Astrocyte (in vitro differentiated cells and primary cell): ENCODE data around the gene RUFY1. TPM values are rescaled to one million over a fixed set of nuclear protein-coding genes. Genes with fewer than 3 reads are reported as not detected.

Experiments used
- DNase-seq: peaks from one replicate; pipeline ENCODE4 v3.0.0-alpha.2; 2010; ENCODE audit warnings: low read depth
- FAIRE-seq: peaks from 2 replicates; lab custom pipeline; 2011; peaks lifted over from hg19 to GRCh38; lab: Jason Lieb, UNC
- H2AFZ ChIP-seq: 2 replicates; pipeline ENCODE4 v1.6.0; 2012; ENCODE audit warnings: low read depth, low read length, inconsistent platforms
- H3K27ac ChIP-seq: 2 replicates; pipeline ENCODE4 v1.5.1; 2011; ENCODE audit warnings: low read depth, low read length, inconsistent platforms
- H3K27me3 ChIP-seq: 2 replicates; pipeline ENCODE4 v1.6.0; 2011; ENCODE audit warnings: low read length, inconsistent platforms; ENCODE audit not compliant: insufficient read depth
- H3K36me3 ChIP-seq: 2 replicates; pipeline ENCODE4 v1.5.1; 2011; ENCODE audit warnings: low read length, inconsistent platforms; ENCODE audit not compliant: insufficient read depth
- H3K4me1 ChIP-seq: 2 replicates; pipeline ENCODE4 v1.5.1; 2011; ENCODE audit warnings: low read length, inconsistent platforms; ENCODE audit not compliant: insufficient read depth
- H3K4me2 ChIP-seq: 2 replicates; pipeline ENCODE4 v1.6.0; 2012; ENCODE audit warnings: low read length, inconsistent platforms
- H3K4me3 ChIP-seq: 2 replicates; pipeline ENCODE4 v1.5.1; 2011; ENCODE audit warnings: low read depth, mild to moderate bottlenecking, low read length, inconsistent platforms; ENCODE audit not compliant: insufficient read depth
- H3K79me2 ChIP-seq: 2 replicates; pipeline ENCODE4 v1.6.0; 2012; ENCODE audit warnings: mild to moderate bottlenecking, low read length, inconsistent platforms; ENCODE audit not compliant: insufficient read depth
- H3K9ac ChIP-seq: 2 replicates; pipeline ENCODE4 v1.6.0; 2012; ENCODE audit warnings: mild to moderate bottlenecking, low read length, inconsistent platforms
- H3K9me3 ChIP-seq: 2 replicates; pipeline ENCODE4 v1.5.1; 2012; ENCODE audit warnings: low read depth, mild to moderate bottlenecking, low read length, inconsistent platforms; ENCODE audit not compliant: insufficient read depth
- H4K20me1 ChIP-seq: 2 replicates; pipeline ENCODE4 v1.6.0; 2012; ENCODE audit warnings: low read length, inconsistent platforms; ENCODE audit not compliant: insufficient read depth
- H3K27ac Mint-ChIP-seq: one replicate; pipeline ENCODE4 v1.8.0; 2021; ENCODE audit warnings: mild to moderate bottlenecking, mixed read lengths; ENCODE audit not compliant: unreplicated experiment
- H3K27me3 Mint-ChIP-seq: one replicate; pipeline ENCODE4 v1.8.0; 2021; ENCODE audit warnings: low read depth, mixed read lengths; ENCODE audit not compliant: unreplicated experiment
- H3K36me3 Mint-ChIP-seq: one replicate; pipeline ENCODE4 v1.8.0; 2021; ENCODE audit warnings: low read depth, mixed read lengths; ENCODE audit not compliant: unreplicated experiment
- H3K4me1 Mint-ChIP-seq: one replicate; pipeline ENCODE4 v1.8.0; 2021; ENCODE audit warnings: low read depth, mixed read lengths; ENCODE audit not compliant: unreplicated experiment
- H3K4me3 Mint-ChIP-seq: one replicate; pipeline ENCODE4 v1.8.0; 2021; ENCODE audit warnings: mild to moderate bottlenecking, moderate library complexity, mixed read lengths; ENCODE audit not compliant: unreplicated experiment
- H3K9me3 Mint-ChIP-seq: one replicate; pipeline ENCODE4 v1.8.0; 2021; ENCODE audit warnings: mild to moderate bottlenecking, mixed read lengths; ENCODE audit not compliant: unreplicated experiment
- EZH2 ChIP-seq: IDR thresholded peaks from 2 replicates; pipeline ENCODE4 v1.6.1; 2012; ENCODE audit warnings: mild to moderate bottlenecking, low read length, inconsistent platforms; ENCODE audit not compliant: insufficient read depth
- total RNA-seq: library from RNA; stranded (reverse); gene quantifications from 2 replicates; pipeline ENCODE4 v1.2.1, GENCODE V29; 2021
- TF ChIP-seq, protein P1 (sequence below): IDR thresholded peaks from 2 replicates; pipeline ENCODE4 v1.5.1; 2011; ENCODE audit warnings: low read depth, mild to moderate bottlenecking, inconsistent platforms, low read length, moderate library complexity; ENCODE audit not compliant: insufficient read depth

The RUFY1 gene
- total RNA-seq, 1 donor from 2014 or later, result 34.1 TPM

DNA sequence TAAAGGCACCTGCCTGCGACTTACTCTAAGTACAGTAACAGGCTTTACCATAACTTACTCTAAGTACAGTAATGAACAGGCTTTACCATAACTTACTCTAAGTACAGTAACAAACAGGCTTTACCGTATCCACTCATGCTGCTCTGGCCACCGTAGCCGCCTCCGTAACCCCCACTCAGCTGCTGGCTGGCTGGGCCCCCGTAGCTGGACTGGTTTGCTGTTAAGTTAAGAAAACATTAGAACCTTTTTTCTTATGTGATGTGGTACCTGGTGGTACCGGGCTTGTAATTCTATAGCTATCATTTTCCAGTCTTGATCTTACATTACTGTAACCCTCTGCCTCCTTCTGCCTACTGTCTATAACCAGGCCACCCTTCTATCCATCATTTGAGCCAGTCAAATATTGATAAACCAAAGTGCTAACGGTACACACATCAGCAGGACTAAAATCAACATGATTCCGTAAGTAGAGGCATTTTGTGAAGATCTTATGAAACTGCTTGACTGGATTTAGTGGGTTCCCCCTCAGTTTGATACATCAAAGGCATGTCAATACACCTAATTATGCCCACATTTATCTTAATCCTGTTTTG lies 65.7 kb downstream of the RUFY1 start:
- H3K27ac Mint-ChIP-seq, result no peak overlapping the region

DNA sequence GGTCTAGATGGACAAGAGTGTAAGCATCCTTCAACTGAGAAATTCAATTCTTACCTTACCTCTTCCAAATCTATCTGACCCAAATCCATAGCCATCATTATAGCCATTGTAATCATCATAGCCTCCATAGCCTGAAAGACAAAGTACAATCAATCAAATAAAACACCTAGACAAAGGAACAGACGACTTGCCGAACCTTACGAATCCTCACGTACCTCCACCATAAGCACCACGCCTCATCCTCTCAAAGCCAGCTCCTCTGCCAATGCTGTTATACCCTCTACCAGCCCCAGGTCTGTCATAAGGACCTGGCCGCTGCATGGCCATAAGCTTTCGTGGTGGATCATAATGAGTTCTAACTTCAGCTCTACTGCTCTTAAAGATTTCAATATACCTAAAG lies 67.6 kb downstream of the RUFY1 start:
- H3K9me3 Mint-ChIP-seq, result no peaks in the 10 kb centered on the region
- no peaks in the 10 kb centered on the region for H3K27me3 Mint-ChIP-seq
- no peak for TF ChIP-seq EZH2
- TF ChIP-seq, protein P1, sequence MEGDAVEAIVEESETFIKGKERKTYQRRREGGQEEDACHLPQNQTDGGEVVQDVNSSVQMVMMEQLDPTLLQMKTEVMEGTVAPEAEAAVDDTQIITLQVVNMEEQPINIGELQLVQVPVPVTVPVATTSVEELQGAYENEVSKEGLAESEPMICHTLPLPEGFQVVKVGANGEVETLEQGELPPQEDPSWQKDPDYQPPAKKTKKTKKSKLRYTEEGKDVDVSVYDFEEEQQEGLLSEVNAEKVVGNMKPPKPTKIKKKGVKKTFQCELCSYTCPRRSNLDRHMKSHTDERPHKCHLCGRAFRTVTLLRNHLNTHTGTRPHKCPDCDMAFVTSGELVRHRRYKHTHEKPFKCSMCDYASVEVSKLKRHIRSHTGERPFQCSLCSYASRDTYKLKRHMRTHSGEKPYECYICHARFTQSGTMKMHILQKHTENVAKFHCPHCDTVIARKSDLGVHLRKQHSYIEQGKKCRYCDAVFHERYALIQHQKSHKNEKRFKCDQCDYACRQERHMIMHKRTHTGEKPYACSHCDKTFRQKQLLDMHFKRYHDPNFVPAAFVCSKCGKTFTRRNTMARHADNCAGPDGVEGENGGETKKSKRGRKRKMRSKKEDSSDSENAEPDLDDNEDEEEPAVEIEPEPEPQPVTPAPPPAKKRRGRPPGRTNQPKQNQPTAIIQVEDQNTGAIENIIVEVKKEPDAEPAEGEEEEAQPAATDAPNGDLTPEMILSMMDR, result no peak
- no peak for DNase-seq
- H3K27ac Mint-ChIP-seq, result peak overlapping the region; percentile 78
- Histone ChIP-seq H3K9ac (peak overlapping the region; percentile 5), H3K27me3 (no peaks in the 10 kb centered on the region), H3K4me1 (peaks cover 14% of the 10 kb centered on the region), H3K27ac (no peak overlapping the region), H3K9me3 (no peaks in the 10 kb centered on the region), H3K36me3 (peaks cover 91% of the 10 kb centered on the region), H2AFZ (no peak overlapping the region), H3K4me2 (peak overlapping the region; percentile 95), H3K79me2 (peaks cover 97% of the 10 kb centered on the region), H3K4me3 (no peak overlapping the region), H4K20me1 (peaks cover 98% of the 10 kb centered on the region)
- no peak for FAIRE-seq
- peaks cover 29% of the 10 kb centered on the region for H3K4me1 Mint-ChIP-seq
- H3K36me3 Mint-ChIP-seq, result peaks cover 41% of the 10 kb centered on the region
- H3K4me3 Mint-ChIP-seq, result peak overlapping the region; percentile 95

More for the DNA sequence above, 65.7 kb downstream of the RUFY1 start:
- peaks cover 98% of the 10 kb centered on the region for H4K20me1 ChIP-seq
- TF ChIP-seq, protein P1, result no peak
- TF ChIP-seq EZH2, result no peak
- peaks cover 10% of the 10 kb centered on the region for H3K4me1 ChIP-seq
- peaks cover 41% of the 10 kb centered on the region for H3K36me3 Mint-ChIP-seq
- no peaks in the 10 kb centered on the region for H3K27me3 ChIP-seq
- H3K79me2 ChIP-seq, result peaks cover 92% of the 10 kb centered on the region
- no peaks in the 10 kb centered on the region for H3K9me3 ChIP-seq
- peaks cover 39% of the 10 kb centered on the region for H3K4me1 Mint-ChIP-seq
- FAIRE-seq, result no peak
- H3K27me3 Mint-ChIP-seq, result no peaks in the 10 kb centered on the region
- no peak overlapping the region for H3K9ac ChIP-seq
- H3K4me3 Mint-ChIP-seq, result no peak overlapping the region
- peaks cover 93% of the 10 kb centered on the region for H3K36me3 ChIP-seq
- no peak overlapping the region for H3K4me2 ChIP-seq
- DNase-seq, result no peak
- peak overlapping the region; percentile 13 for H3K4me3 ChIP-seq
- H3K27ac ChIP-seq, result no peak overlapping the region
- H3K9me3 Mint-ChIP-seq, result no peaks in the 10 kb centered on the region
- no peak overlapping the region for H2AFZ ChIP-seq

DNA sequence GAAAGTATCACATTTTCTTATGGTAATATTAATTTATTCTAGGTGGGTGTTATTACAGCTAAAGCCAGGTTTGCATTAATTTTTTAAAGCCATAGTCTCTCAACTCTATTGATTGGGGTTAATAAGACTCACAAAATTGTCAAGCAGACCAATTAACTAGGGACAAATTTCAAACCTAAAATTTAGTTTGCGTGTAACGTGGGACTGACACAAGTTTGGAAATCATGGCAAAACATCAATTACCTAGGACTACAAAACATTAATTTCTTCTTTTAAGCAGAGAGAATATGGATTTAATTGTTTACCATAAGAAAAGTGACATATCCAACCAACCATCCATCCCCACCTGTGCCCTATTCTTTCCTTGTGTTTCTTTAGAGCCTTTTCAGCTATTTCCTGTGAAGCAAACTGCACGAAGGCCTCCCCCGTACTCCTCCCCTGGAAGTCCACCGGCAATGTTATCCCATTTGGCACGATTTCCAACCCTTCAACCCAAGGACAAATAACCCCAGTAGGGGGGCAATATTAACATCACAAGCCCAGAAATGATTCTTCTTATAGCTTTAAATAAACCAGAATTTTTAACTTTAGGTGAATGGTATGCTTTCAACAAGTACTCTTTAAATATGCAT lies 68.7 kb downstream of the RUFY1 start:
- TF ChIP-seq EZH2, result no peak
- TF ChIP-seq, protein P1, result no peak

More for the DNA sequence above, 68.7 kb downstream of the RUFY1 start:
- peaks cover 33% of the 10 kb centered on the region for H3K36me3 Mint-ChIP-seq
- no peak for DNase-seq
- H3K79me2 ChIP-seq, result peaks cover 95% of the 10 kb centered on the region
- no peak overlapping the region for H3K27ac ChIP-seq
- H3K9me3 ChIP-seq, result no peaks in the 10 kb centered on the region
- H3K27me3 ChIP-seq, result no peaks in the 10 kb centered on the region
- peaks cover 92% of the 10 kb centered on the region for H4K20me1 ChIP-seq
- FAIRE-seq, result no peak
- H3K4me2 ChIP-seq, result peak overlapping the region; percentile 95
- H3K4me1 ChIP-seq, result peaks cover 16% of the 10 kb centered on the region
- no peaks in the 10 kb centered on the region for H3K27me3 Mint-ChIP-seq
- H3K4me1 Mint-ChIP-seq, result peaks cover 27% of the 10 kb centered on the region
- H3K9me3 Mint-ChIP-seq, result no peaks in the 10 kb centered on the region
- peak overlapping the region; percentile 91 for H3K4me3 ChIP-seq
- peak overlapping the region; percentile 95 for H3K4me3 Mint-ChIP-seq
- H3K27ac Mint-ChIP-seq, result no peak overlapping the region
- no peak overlapping the region for H2AFZ ChIP-seq
- peak overlapping the region; percentile 99 for H3K9ac ChIP-seq
- peaks cover 80% of the 10 kb centered on the region for H3K36me3 ChIP-seq
